ENCODE results near the gene TMC7. TPM values are rescaled to one million over a fixed set of nuclear protein-coding genes. Genes with fewer than 3 reads are reported as not detected.

Gene TMC7
- total RNA-seq, 1 experiment from 2014 or later: 4.3 TPM

DNA sequence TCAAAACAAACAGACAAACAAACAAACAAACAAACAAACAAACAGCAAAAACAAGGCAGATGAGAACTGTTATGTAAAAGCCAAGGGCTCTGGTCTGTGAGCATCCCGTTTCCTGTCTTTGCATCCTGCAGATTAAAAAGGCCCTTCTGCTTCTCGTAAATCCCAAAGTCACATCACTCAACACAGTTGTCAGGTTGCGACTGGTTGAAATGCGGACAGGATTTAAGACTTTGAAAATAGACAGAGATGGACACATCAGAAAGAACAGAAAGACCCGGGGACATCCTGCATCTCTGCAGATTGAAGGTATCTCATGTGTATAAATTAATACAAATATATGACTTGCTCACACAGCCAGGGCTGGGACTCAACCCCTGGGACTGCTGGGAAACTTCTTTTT is 18.2 kb upstream of the TMC7 start:
- H2BK15ac ChIP-seq (ENCODE audit: low read depth, low read length): no peak overlapping the region
- no peak overlapping the region for H2AFZ ChIP-seq (ENCODE audit: low read length)
- H3K18ac ChIP-seq (ENCODE audit: insufficient read length, low read depth, low read length): no peak overlapping the region
- H3K79me1 ChIP-seq (ENCODE audit: insufficient read depth, low read depth, low read length, poor library complexity, severe bottlenecking): no peaks in the 10 kb centered on the region
- no peak overlapping the region for H4K91ac ChIP-seq (ENCODE audit: insufficient read length, low read depth, low read length)
- H2AK5ac ChIP-seq (ENCODE audit: insufficient read length, low read length): no peak overlapping the region
- H3K9me3 Mint-ChIP-seq: no peaks in the 10 kb centered on the region
- H3K27ac ChIP-seq (ENCODE audit: insufficient read length, low read depth, low read length): no peak overlapping the region
- no CpG with 5 or more reads among the region's 5 CpGs for WGBS (ENCODE audit: extremely low coverage, insufficient read length, low lambda C conversion rate)
- no peak overlapping the region for H3K56ac ChIP-seq (ENCODE audit: insufficient read length, low read depth, low read length)
- H3K23me2 ChIP-seq (ENCODE audit: insufficient read length, low read depth, low read length, poor library complexity, severe bottlenecking): no peaks in the 10 kb centered on the region
- no peak for DNase-seq
- H3K4me3 Mint-ChIP-seq: no peak overlapping the region
- H4K5ac ChIP-seq (ENCODE audit: insufficient read length, low read depth, low read length): no peak overlapping the region
- no peaks in the 10 kb centered on the region for H3K9me3 ChIP-seq (ENCODE audit: control insufficient read depth, low read depth, low read length)
- no peak overlapping the region for H2BK120ac ChIP-seq (ENCODE audit: low read depth, low read length, poor library complexity, severe bottlenecking)
- H3K4me1 Mint-ChIP-seq: peaks cover 9 to 11% of the 10 kb centered on the region in 2 experiments
- no peak overlapping the region for H3K14ac ChIP-seq (ENCODE audit: insufficient read depth, low read length)
- no peaks in the 10 kb centered on the region for H3K4me1 ChIP-seq (ENCODE audit: insufficient read depth, low read length)
- no peak overlapping the region for H2BK5ac ChIP-seq (ENCODE audit: insufficient read length, low read length)
- no peaks in the 10 kb centered on the region; the same call in 1 of the 2 replicates for H3K27me3 Mint-ChIP-seq (ENCODE audit: low read depth)
- H3K9ac ChIP-seq (ENCODE audit: extremely low read depth, insufficient read length, low read length): no peak overlapping the region
- TF ChIP-seq, protein P1, sequence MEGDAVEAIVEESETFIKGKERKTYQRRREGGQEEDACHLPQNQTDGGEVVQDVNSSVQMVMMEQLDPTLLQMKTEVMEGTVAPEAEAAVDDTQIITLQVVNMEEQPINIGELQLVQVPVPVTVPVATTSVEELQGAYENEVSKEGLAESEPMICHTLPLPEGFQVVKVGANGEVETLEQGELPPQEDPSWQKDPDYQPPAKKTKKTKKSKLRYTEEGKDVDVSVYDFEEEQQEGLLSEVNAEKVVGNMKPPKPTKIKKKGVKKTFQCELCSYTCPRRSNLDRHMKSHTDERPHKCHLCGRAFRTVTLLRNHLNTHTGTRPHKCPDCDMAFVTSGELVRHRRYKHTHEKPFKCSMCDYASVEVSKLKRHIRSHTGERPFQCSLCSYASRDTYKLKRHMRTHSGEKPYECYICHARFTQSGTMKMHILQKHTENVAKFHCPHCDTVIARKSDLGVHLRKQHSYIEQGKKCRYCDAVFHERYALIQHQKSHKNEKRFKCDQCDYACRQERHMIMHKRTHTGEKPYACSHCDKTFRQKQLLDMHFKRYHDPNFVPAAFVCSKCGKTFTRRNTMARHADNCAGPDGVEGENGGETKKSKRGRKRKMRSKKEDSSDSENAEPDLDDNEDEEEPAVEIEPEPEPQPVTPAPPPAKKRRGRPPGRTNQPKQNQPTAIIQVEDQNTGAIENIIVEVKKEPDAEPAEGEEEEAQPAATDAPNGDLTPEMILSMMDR (conservative IDR thresholded peaks at IDR 0.05): no peak
- no peak overlapping the region for H3K4ac ChIP-seq (ENCODE audit: low read depth, low read length)
- no peak overlapping the region for H3T11ph ChIP-seq (ENCODE audit: low read length)
- H4K8ac ChIP-seq (replicated peaks; ENCODE audit: insufficient read length, low read depth, low read length): no peak overlapping the region
- no peak overlapping the region for H2BK20ac ChIP-seq (ENCODE audit: low read depth, low read length, poor library complexity, severe bottlenecking)
- no peak overlapping the region; a peak in 1 of 7 replicates for H3K27ac Mint-ChIP-seq
- H3K79me2 ChIP-seq (ENCODE audit: insufficient read depth, low read length): no peaks in the 10 kb centered on the region
- no peaks in the 10 kb centered on the region for H3K27me3 ChIP-seq (ENCODE audit: insufficient read depth, low read length)
- H4K20me1 ChIP-seq (ENCODE audit: control insufficient read depth, insufficient read depth, insufficient read length): no peaks in the 10 kb centered on the region
- H3K36me3 Mint-ChIP-seq (ENCODE audit: insufficient read depth in 1 of 3, low read depth in 3 of 3): no peaks in the 10 kb centered on the region
- no peak overlapping the region for H3K4me2 ChIP-seq (ENCODE audit: insufficient read depth, insufficient read length, low read length)
- H2BK12ac ChIP-seq (ENCODE audit: insufficient read length, low read depth, low read length): no peak overlapping the region
- no peak overlapping the region for H3K23ac ChIP-seq (ENCODE audit: insufficient read length, low read depth, low read length)
